NCI-H2196 (cell line): ENCODE results near the gene EFEMP1.

Experiments used
- DNase-seq: peaks from one replicate; lab custom pipeline; 2025; ENCODE audit not compliant: unreplicated experiment; lab: John Stamatoyannopoulos, UW

Gene EFEMP1

DNA sequence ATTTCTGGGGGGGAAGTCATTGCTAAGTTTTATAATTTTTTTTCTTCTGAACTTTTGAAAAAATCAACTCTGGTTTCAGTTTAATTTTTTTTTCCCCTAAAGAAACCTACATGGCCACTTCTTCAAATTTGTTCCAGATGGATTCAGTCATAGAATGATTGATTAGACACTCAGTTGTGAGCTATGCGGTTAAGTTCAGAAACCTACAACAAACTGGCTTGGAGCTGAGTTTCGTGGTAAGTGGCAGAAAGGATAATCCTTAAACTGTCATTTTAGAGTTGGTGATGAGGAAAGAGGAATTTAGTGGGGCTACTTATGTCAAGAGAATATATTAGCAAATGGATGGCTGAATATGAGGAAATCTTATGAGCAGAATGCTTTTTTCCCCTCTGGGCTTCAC lies 23.7 kb downstream of the EFEMP1 start:
- no peak for DNase-seq

- DNase-seq: no peak
Measured at GRCh38 chr2:55898386-55899040, 25.1 kb downstream of the EFEMP1 start.

- no peak for DNase-seq
Measured at GRCh38 chr2:55896633-55897032, 26.9 kb downstream of the EFEMP1 start.

- no peak for DNase-seq
Measured at GRCh38 chr2:55894720-55895119, 28.9 kb downstream of the EFEMP1 start.

- no peak for DNase-seq
Measured at GRCh38 chr2:55891671-55892094, 31.9 kb downstream of the EFEMP1 start.

DNA sequence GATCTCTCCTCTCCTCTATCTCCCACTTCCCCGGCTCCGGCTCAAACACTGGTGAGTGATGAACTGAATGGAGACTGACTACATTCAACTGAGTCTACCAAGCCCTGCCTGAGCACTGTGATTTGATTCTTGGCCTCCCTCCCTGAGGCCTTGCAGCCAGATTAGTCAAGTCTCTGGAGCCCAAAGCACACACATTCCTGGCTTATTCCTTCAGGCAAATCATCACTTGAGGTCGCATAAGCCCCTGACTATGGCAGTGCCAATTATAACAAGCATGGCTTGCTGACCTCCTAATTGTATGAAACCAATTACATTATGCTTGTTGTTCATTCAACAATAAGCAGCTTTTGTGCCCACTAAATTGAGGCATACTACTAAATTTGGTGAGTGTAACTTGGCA lies 34.6 kb downstream of the EFEMP1 start:
- DNase-seq: no peak

GRCh38 chr2:55887901-55888624 lies 35.5 kb downstream of the EFEMP1 start:
- no peak for DNase-seq

- DNase-seq: no peak
Measured at GRCh38 chr2:55887351-55887750, 36.2 kb downstream of the EFEMP1 start.

DNA sequence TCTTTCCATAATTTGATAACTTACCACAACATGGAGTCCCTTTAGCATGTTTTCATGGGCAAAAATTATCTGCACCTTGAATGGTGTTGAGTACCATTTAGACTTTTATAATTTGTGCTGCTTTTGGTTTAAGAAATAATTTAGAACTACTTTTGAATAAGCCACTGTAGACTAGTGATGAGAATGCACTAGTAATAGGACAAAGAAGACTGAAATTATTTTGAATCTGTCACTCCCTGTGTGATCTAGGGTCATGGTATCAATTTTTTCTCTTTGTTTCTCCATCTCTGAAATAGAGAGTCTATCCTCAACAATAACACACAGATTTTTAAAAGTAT lies 37.7 kb downstream of the EFEMP1 start:
- no peak for DNase-seq

DNA sequence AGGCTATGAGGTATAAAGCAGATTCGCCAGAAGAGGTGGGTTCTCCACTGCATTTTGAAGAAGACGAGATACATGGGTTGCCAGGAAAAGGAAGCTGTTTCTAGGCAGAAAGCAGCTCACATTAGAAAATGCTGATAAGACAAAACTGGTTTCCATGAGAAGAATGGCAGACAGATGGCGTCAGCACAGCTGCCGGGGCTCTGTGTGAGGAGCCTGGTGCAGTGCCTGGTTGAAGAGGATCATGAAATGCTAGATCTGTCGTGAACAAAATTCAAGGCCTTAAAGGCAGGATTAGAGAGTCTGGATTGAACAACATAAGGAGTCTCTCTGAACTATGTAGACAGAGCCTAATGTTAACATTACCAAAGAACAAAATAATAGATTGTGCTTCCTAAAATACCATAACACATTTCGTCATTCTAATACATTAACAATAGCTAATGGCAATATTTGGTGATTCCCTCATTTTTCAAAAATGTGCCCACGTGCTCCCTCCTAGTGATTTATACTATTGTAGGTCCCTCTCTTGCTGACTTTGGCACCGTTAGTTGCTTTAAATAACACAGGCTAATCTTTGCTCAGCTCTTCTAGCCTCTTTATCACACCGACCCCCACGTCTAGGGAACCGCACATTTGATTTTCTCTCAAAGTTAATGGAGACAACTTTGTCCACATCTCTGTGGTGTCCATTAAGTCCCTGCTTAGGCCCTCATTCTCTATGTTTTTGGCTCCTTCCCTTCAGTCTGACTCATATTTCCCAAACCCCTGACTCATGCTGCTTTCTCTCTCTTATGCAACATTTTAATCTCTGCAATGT lies 38.2 kb downstream of the EFEMP1 start:
- no peak for DNase-seq

- DNase-seq: no peak
Measured at GRCh38 chr2:55883829-55884228, 39.8 kb downstream of the EFEMP1 start.

- no peak for DNase-seq
Measured at GRCh38 chr2:55883357-55883756, 40.2 kb downstream of the EFEMP1 start.

DNA sequence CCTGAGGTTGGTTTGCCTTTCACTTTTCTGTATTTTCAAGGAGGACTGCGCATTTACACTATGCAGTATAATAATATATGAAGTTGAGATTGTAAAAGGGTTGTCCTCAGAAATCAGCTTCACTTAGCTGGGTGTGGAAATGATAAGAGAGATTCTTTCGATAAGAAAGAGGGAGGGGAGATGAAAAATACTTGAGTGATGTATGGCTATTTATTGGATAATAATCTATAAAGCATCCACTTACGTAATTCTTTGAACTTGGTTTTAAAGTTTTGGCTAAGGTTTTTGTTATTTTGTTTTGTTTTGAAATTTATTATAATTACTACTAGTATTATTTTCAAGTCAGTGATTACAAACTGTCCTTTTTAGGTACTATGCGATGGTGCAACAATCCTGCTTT lies 40.6 kb downstream of the EFEMP1 start:
- DNase-seq: no peak

- no peak for DNase-seq
Measured at GRCh38 chr2:55880416-55881143, 43.0 kb downstream of the EFEMP1 start.

GRCh38 chr2:55879976-55880375 lies 43.6 kb downstream of the EFEMP1 start:
- no peak for DNase-seq

- DNase-seq: no peak
Measured at GRCh38 chr2:55877087-55877436, 46.5 kb downstream of the EFEMP1 start.

DNA sequence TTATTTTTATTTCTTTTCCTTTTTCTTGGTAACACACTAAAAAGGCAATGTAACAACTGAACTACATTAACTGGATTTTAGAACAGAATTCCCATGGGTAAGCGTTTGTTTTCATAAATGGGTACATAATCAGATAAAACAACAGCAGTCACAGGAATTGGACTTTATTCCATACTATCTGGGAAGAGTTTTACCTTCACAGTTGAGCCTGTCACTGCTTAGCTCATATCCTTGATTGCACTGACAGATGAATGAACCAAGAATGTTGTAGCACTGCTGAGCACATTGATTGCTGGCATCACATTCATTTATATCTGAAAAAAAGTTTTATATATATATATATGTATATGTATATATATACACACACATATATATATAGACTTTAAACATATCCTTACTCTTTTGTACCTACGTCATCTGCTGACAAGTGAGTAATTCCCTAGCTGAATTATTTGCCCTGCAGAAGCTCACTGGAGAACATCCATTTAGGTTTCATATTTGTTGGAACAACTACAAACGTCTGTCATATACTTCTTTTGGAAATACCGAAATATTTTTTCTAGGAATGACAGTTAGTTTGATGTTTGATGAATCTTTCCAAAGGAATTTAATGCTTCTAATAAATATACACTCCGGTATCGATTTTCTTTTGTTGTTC lies 47.0 kb downstream of the EFEMP1 start:
- no peak for DNase-seq

DNA sequence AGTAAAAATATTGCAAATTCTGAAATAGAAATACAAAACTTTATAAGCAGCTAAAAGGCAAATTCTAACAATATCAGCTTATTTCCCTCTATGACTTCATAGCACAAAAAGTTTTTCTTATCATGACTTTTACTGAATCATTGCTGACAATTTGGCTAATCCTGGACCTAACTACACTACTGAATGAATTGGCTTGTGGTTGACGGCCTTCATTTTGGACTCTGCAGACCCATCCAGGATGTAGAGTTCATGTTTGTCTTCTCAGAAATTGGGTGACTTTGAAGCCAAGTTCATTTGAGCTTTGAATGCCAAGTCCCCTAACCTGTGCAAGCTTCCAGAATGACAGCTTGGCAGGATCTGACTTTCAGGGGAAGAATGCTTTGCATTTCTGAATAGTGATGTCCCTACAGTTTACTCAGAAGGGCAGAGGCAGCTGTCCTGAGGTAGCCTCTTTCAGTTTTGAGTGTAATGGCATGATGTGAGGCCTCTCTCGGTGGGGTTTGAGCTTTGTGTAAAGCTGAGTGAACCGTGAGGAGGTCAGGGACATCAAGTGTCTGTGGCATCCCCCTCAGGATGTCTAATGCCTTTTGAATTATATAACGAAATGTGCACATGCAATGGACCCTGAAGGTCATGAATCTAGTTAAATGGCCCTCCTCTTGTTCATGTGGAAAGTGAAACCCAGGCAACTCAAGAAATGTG lies 48.0 kb downstream of the EFEMP1 start:
- no peak for DNase-seq

- DNase-seq: no peak
Measured at GRCh38 chr2:55874338-55874737, 49.2 kb downstream of the EFEMP1 start.

DNA sequence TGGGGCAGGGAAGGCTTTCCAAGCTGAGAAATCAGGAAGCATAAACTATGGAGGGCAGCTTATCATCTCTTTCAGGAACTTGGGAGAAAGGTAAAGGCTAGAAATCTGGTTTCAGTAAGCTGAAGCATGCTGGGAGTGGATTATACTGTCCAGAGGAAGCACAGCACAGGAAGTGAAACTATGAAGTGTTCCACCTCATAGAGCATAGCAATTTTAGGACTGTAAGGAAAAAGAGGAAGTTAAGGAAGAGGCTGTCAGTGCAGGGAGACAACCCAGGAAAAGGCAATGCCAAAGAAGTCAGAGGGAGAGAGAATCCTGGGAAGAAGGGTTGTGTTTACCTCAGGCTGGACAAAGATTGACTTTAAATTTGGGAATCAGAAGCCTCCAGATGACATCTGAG lies 51.9 kb downstream of the EFEMP1 start:
- DNase-seq: no peak
